ENCODE data around the gene DNASE1L2.

Gene DNASE1L2

DNA sequence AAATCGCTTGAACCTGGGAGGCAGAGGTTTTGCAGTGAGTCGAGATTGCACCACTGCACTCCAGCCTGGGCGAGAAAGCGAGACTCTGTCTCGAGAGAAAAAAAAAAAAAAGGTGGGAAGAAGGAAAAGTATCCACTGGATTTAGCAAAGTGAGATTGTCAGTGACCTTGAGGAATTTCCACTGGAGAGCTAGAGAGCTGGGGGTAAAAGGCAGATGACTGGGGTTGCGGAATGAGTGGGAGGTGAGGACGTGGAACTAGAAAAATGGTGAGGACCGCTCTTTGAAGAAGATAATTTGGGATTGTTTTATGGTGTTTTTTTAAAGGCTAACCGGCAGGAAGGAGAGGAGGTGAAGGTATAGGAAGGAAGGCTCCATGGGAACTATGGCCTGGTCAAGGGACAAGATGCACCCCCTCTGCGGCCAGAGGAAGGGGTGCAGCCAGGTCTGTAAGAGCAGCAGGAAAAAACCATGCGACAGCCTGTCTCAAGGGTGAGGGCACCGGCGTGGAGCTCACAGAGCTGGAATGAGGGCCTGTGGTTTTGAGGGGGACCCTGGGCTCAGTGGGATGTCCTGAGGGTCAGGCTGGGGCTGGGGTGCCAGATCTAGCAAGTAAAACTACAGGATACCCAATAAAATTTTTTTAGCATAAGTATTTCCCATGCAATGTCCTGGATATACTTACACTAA lies 31.7 kb upstream of the DNASE1L2 start:
- DNase-seq: no peak

DNA sequence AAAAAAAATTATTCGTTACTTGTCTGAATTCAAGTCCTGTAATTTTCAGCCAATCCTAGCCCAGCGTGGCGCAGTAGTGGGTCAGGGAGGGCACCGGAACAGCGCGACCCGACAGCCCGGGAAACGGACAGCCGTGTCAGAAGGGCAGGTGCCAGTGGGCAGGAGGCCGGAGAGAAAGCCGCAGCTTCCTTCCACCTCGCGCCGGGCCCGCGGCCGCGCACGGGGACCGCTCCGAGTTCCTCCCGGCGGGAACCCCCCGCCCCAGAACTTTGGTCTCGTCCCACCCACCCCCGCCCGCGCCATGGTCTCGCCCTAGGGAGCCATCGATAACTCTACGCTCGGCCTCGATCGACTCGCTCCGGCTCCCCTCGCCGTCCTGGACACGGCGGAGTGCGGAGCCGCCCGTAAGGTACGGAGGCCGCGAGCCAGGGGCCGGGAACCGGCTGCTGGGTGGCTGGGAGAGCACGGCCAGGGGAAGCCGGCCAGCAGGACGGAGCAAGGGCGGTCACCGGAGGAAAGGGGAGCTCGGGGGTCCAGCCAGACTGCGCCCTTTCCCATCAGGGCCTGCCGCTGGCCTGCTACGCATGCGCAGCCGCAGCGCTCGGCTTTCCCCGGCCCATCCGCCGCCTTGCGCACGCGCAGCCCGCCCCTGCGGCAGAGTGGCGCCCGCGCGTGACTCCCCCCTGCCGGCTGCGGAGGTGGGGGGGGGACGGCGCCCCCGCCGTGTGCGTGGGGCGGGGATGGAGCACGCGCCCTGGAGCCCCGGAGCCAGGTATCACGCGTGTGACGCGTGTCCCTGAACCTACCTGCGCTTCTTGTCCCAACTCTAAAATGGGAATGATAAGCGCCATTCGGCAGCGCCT lies 30.9 kb upstream of the DNASE1L2 start, which contains the start of gene MLST8:
Gene MLST8 (plus strand): TSS at position 351 of the 863 bp plus-strand sequence. CDS start 632 bp downstream, outside the sequence.
- peak; percentile 88 for DNase-seq

DNA sequence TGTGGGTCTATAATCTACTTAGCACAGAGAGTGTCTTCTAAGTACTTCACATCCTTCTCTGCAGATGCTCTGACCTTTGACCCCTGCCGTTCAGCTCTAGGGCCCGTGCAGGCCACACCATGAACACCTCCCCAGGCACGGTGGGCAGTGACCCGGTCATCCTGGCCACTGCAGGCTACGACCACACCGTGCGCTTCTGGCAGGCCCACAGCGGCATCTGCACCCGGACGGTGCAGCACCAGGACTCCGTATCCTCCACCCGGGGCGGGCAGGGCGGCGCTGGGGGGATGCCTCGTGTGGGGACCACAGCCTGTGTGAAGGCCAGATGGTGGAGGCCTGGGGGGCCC lies 30.3 kb upstream of the DNASE1L2 start:
- DNase-seq: no peak

DNA sequence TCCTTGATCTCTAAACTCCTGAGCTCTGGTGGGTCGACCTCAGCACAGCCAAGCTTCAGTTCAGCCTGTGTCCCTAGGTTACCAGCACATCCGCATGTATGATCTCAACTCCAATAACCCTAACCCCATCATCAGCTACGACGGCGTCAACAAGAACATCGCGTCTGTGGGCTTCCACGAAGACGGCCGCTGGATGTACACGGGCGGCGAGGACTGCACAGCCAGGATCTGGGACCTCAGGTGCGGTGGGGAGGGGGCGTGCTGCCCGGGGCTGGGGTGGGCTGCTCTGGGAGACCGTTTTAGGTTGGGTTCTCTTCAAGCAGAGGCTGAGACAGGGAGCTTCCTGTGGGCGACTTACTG lies 29.8 kb upstream of the DNASE1L2 start:
- no peak for DNase-seq

DNA sequence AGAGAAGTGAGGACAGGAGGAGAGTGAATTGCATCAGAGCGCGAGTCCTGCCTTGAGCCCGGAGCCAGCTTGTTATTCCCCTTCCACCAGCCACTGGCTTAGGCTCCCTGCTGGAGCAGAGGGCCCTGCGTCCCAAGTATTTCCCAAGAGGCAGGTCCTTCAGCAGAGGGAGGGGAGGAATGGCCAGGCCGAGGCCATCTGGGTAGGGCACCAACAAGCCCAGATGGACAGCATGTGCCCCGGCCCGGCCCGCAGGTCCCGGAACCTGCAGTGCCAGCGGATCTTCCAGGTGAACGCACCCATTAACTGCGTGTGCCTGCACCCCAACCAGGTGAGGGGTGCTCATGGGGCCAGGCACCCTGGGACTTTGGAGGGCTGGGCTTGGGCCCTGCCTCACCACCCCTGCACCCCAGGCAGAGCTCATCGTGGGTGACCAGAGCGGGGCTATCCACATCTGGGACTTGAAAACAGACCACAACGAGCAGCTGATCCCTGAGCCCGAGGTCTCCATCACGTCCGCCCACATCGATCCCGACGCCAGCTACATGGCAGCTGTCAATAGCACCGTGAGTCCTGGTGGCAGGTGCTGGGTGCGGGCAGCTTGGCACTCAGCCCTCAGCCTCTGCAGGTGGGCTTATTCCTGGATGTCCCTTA lies 29.3 kb upstream of the DNASE1L2 start:
- DNase-seq: no peak

DNA sequence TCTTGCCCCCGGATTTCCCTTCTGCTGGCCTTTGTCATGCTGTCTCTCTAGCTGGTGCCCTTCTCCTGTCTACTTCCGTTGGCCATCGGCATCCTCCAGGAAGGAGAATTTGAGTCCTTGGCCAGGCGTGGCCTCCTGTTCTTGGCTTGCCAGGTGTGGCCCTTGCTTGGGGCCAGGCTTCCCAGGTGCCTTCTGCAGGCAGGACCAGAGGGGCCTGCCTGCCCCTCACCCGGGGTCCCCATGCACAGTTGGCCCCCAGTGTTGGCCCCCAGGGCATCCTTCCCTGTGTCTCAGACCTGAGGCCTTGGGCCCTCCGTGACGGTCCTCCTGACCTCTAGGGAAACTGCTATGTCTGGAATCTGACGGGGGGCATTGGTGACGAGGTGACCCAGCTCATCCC lies 28.4 kb upstream of the DNASE1L2 start:
- DNase-seq: no peak

DNA sequence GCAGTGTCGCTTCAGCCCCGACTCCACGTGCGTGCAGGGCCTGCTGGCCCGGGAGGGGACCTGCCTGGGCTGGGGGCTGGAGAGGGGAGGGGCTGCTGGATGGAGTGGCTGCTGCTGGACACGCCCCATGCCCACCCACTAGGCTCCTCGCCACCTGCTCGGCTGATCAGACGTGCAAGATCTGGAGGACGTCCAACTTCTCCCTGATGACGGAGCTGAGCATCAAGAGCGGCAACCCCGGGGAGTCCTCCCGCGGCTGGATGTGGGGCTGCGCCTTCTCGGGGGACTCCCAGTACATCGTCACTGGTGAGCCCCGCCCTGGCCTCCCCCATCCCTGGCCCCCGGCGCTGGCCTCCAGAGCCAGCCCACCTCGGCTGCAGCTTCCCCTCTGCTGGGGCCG lies 27.9 kb upstream of the DNASE1L2 start:
- DNase-seq: no peak

DNA sequence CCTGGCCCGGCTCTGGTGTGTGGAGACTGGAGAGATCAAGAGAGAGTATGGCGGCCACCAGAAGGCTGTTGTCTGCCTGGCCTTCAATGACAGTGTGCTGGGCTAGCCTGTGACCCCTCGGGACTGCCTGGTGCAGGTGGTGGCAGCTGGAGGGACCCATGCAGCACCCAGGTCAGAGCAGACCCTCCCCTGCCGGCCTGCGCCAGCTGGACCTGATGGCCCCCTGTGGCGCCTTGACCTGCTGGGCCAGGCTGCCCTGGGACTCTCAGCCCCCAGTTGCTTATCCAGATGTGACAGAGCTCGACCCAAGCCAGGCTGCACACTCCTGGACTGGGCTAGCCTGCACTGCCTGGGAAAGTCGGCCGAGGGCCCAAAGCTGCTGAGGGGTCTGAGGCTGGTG lies 27.5 kb upstream of the DNASE1L2 start:
- no peak for DNase-seq

DNA sequence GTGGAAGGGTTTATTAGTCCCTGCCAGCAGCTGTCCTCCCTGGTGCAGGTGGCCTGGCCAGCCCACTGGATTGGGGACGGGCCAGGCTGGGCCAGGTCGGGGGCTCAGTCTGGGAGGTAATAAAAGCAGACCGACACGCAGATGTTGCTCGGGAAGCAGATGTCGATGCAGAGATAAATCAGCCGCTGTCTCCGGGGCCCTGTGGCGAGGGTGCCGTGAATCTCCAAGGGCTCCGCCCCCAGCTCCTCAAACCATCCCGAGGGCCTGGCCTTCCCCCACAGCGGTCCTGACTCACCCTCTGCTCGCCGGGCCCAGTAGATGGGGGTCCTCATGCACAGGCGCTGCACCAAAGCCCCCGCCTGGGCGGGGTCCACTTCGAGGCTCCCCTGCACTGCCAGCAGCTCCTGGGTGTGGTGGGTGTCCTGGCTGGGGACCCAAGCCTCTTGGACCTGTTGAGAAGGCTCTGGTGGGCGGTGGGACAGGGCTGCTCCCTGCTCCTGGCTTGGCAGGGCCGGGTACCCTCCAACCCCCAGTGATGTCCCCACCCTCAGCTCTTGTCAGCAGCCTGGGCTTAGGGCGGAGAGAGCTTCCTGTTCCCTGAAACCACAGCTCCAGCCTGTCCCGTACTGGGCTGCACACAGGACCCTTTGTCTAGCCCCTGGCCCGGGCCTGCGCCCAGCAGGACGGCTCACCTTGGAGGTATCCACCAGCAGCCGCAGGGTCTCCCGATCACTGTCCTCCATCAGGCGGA lies 26.8 kb upstream of the DNASE1L2 start:
- no peak for DNase-seq

DNA sequence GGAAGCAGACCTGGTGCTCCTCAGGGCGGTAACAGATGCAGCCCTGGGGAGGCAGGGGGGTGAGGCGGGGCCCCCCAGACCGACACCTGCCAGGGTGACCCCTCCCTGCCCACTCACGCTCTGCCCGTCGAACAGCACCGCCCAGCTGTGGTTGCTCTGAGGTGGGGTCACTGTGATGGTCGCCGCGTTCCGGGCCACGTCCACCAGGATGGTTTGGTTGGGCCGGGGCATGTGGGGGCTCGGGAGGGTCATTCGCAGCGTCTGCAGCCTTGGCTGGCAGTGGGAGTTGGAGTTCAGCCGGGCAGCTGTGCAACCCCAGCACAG lies 26.3 kb upstream of the DNASE1L2 start:
- no peak for DNase-seq

DNA sequence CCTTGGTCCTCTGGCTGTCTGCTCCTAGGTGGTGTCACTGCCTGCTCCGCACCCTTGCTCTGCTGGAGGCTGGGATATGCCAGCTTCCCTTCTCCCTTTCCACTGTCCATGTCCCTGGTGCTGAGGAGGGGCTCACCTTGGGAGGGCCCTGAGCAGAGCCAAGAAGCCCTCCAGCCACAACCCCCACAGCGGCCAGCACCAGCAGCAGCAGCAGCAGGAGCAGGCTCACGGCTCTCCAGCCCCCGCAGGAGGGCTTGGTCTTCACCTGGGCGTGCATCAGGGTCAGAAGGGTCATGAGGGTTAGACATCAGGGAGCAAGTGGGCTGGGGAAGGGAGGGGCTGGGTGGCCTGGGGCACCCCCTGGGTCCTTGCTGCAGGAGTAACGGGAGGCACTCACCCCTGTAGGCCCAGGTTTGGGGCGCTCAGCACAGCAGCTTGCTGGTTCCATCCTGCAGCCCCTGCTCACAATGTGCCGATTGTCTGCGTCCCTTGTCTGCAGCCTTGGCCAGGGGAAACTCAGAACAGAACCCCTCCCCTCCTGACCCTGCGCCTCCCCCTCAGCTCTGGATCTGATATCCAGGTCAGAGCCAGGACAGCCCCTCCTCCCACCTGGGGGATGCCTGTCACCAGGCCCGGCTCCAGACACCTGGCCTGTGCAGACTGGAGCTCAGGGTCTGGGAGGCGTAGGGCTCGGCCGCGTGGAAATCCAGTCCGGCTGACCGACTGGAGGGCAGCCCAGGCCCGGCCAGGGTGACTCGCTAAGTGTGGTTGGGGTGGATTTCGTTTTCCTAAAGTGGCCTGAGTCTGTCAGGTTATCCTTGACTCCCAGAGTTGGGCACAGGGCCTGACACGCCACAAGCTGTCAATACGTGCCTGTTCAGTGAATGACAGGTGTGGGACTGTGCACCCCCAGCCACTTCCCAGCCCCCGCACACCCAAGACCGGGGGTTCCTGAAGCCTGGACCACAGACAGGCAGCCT lies 25.6 kb upstream of the DNASE1L2 start, which contains the start of gene BRICD5:
Gene BRICD5 (minus strand): TSS at position 478 of the 980 bp plus-strand sequence. CDS start 30 bp downstream, at position 448.
- no peak for DNase-seq

DNA sequence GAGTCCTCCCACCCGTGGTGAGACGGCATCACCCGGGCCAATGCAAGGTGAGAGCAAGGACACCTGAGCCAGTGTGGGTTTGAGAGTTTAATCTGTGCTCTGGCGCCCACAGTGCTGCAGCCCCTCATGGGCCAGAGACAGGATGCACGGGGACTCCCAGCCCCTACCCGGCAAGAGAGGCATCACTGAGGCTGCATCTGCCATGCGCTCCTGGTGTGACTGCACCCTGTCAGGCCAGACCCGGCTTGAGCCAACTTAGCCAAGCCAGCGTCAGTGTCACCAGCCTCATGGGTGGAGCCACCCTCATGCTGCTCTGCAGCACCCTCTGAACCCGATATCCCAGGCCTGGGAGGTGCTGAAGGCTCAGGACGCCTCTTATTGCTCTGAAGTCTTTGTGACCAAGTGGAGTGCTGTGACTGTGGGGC lies 24.3 kb upstream of the DNASE1L2 start:
- no peak for DNase-seq

DNA sequence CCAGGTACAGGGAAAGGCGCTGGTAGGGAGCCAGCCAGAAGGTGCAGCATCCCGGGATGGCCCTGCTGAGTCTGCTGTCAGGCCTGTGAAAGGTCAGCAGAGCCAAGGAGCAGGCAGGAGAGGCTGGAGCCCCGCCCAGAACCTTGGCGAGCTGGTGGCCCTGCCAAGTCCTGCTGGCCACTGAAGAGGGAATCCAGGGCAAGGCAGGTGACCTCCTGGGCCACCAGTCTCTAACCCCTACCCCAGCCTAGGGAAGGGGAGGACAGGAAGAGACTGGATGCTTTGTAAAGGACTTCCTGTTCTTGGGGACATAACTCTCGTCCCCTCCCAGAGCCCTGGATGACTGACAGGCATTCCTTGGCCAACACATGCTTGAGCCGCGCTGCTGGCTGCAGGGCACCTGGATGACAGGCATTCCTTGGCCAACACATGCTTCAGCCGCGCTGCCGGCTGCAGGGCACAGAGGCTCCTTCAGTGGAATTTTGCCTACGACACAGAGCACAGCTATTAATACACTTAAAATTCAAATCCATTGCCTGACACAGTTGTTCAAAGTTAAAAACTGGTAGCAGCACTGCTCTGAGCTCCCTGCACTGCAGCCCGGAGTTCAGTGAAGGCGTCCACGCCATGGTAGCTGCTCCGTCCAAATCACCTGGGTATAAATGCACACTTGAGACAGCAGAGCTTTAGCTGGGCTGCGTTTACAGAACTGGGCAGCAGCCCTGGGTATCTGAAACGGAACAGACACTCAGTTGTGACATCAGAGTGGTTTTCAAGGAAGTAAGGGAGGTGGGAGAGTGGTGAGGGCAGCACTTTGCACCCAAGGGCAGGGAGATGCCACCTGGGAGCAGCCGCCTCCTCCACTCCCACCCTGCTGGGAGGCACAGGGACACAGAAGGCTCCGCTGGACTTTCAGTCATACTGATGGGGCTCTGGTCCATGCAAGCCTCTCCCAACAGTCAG lies 23.6 kb upstream of the DNASE1L2 start:
- no peak for DNase-seq

DNA sequence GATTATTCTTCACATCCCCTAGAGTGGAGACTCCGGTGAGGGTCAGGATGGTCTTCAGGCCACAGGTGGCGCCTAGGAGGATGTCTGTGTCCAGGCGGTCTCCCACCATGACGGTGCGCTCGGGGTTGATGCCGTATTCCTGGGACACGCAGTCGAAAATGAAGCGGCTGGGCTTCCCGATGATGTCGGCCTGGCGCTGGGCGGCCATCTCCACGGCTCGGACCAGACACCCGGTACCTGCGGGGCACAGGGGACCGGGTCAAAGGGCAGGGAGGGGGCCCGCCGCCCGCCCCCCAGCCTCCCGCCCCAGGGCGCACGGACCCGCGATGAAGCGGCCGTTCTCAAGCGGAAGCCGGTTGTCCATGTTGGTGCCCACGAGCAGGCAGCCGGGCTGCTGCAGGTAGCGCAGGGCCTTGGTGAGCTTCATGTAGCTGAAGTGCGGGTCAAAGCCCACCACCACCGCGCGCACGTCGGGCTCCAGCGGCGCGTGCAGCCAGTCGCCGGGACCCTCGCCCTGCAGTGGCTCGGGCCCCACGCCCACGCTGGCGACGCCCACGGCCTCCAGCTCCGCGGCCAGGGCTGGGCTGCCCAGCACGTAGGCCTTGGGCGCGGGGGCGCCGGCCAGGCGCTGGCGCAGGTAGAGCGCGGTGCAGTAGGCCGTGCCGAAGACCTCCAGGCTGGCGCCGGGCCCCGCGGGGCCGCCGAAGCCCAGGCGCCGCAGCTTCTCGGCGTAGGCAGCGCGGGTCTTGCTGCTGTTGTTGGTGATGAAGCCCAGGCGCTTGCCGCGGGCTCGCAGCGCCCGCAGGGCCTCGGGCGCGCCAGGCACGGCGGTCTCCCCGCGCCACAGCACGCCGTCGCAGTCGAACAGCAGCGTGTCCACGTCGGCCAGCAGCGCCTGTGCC lies 22.2 kb upstream of the DNASE1L2 start:
- DNase-seq: no peak

DNA sequence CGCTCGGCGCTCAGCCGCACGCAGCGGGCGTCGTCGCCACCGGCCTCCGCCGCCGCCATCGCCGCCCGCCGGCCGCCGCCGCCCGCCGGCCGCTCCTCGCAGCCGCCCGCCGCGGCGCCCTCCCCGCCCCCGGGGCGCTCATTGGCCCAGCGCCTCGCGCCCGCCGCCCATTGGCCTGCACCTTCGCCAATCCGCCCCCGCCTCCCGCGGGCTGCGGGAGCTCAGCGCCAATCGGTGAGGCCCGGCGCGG lies 21.6 kb upstream of the DNASE1L2 start, which contains the start of gene PGP:
Gene PGP (minus strand): TSS at position 122 of the 250 bp plus-strand sequence. CDS start 63 bp downstream, at position 59.
- DNase-seq: no peak

DNA sequence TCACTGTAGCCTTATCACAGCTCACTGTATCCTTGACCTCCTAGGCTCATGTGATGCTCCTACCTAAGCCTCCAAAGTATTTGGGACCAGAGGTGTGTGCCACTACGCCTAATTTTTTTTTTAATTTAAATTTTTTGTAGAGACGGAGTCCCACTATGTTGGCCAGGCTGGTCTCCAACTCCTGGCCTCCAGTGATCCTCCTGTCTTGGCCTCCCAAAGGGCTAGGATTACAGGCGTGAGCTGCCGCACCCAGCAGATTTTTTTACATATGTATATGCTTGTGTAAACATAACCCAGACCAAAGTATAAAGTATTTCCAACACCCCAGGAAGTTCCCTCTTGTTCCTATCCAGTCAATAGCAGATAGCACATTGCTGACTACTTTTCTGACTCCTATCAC lies 19.9 kb upstream of the DNASE1L2 start:
- no peak for DNase-seq

DNA sequence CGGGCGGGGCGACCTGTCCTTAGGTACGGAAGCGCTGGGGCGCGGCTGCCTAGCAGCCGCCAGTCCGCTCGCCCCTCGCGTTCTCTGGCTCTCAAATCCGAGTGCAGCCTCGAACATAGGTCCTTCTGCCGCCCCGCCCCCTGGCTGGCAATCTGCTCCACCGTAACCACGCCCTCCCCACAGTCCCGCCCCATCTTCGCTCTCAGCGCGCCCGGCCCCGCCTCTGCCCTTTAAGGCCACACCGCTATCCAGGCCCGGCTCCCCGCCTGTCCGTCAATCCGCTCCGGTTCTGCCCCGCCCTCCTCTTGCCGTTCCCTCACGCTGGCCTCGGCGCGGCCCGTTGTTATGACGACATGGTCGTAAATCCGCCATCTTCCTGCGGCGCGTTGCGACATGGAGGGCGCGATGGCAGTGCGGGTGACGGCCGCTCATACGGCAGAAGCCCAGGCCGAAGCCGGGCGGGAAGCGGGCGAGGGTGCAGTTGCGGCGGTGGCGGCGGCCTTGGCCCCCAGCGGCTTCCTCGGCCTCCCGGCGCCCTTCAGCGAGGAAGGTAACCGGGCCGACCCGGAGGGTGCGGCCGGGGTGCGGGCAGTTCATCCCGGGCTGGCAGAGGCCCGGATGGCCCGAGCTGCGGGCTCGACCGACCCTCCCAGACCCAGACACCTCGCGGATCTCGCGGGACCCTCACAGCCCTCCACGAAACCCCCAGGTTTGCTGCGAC lies 12.9 kb upstream of the DNASE1L2 start, which contains the start of gene E4F1:
Gene E4F1 (plus strand): TSS at position 371 of the 721 bp plus-strand sequence. CDS start 23 bp downstream, at position 394.
- DNase-seq: peak; percentile 99

DNA sequence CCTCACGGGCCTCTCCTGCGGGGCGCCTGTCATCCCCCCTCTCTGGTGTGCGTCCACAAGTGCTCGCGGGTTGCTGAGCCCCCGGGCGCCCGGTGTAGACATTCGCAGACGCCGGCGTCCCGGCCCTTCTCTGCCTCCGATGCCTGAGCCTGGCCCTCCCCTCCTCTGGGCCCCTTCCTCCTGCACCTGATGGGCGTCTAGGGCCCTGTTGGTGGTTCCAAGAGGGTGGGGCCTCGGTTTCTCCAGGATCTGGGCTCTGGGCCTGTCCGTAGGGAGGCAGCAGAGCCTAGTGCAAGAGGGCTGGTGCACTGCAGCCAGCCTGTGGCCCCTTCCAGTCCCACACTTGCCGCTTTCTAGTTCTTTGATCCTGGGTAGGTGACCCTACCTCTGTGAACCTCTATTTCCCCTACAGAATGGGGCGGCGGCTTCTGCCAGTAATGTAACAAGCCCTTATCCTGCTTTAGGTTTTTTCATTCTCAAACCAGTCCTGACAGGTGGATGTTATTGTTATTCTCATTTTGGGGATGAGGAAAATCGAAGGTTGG lies 12.2 kb upstream of the DNASE1L2 start:
- DNase-seq: peak; percentile 13
